GM23338 (cell line): ENCODE results near the gene POPDC2. TPM values are rescaled to one million over a fixed set of nuclear protein-coding genes. Genes with fewer than 3 reads are reported as not detected.

Experiments used
- ATAC-seq: fragments of 200-7000 bp; cut with Tn5 transposase; 3 replicates; pipeline ENCODE4 v1.9.1; 2020
- DNase-seq: peaks from one replicate; pipeline ENCODE4 v3.0.0-alpha.2; 2015; ENCODE audit warnings: low spot score
- H2AFZ ChIP-seq: fragments of 200-600 bp; sonication (generic); 2 replicates; pipeline ENCODE4 v1.8.0; 2016; ENCODE audit warnings: antibody characterized with exemption, mild to moderate bottlenecking, moderate library complexity
- H3F3A ChIP-seq: fragments of 200-600 bp; sonication (generic); replicated peaks from 2 replicates; pipeline ENCODE4 v1.8.0; 2017; ENCODE audit warnings: antibody characterized with exemption, mixed run types, low read depth
- H3K27ac ChIP-seq: fragments of 200-600 bp; sonication (generic); 2 replicates; pipeline ENCODE4 v1.6.1; 2016; ENCODE audit warnings: low read depth
- H3K27me3 ChIP-seq: fragments of 200-600 bp; sonication (generic); 2 replicates; pipeline ENCODE4 v1.8.0; 2016; ENCODE audit warnings: mild to moderate bottlenecking, mixed run types, moderate library complexity; ENCODE audit not compliant: insufficient read depth
- H3K36me3 ChIP-seq: fragments of 200-600 bp; sonication (generic); 2 replicates; pipeline ENCODE4 v1.8.0; 2016; ENCODE audit warnings: mild to moderate bottlenecking; ENCODE audit not compliant: insufficient read depth
- H3K4me1 ChIP-seq: fragments of 200-600 bp; sonication (generic); 2 replicates; pipeline ENCODE4 v1.8.0; 2016; ENCODE audit warnings: mild to moderate bottlenecking, moderate library complexity; ENCODE audit not compliant: insufficient read depth
- H3K4me2 ChIP-seq: fragments of 200-600 bp; sonication (generic); 2 replicates; pipeline ENCODE4 v1.7.1; 2017; ENCODE audit warnings: mixed run types
- H3K4me3 ChIP-seq: fragments of 200-600 bp; sonication (generic); 2 replicates; pipeline ENCODE4 v1.6.1; 2016; ENCODE audit warnings: mixed run types
- H3K79me2 ChIP-seq: fragments of 200-600 bp; sonication (generic); replicated peaks from 2 replicates; pipeline ENCODE4 v1.8.0; 2017; ENCODE audit warnings: mild to moderate bottlenecking; ENCODE audit not compliant: insufficient read depth
- H3K9me2 ChIP-seq: fragments of 200-600 bp; sonication (generic); 2 replicates; pipeline ENCODE4 v1.8.0; 2017; ENCODE audit not compliant: insufficient read depth
- H4K20me1 ChIP-seq: fragments of 200-600 bp; sonication (generic); replicated peaks from 2 replicates; pipeline ENCODE4 v1.8.0; 2017; ENCODE audit warnings: mild to moderate bottlenecking; ENCODE audit not compliant: insufficient read depth
- H3K27ac Mint-ChIP-seq: 2 replicates; pipeline ENCODE4 v1.8.0; 2020; ENCODE audit warnings: inconsistent platforms, mild to moderate bottlenecking, moderate library complexity, mixed read lengths
- H3K27me3 Mint-ChIP-seq: 3 replicates; pipeline ENCODE4 v1.8.0; 2022; ENCODE audit warnings: low read depth, mild to moderate bottlenecking, moderate library complexity, mixed read lengths, inconsistent platforms; ENCODE audit not compliant: insufficient read depth, poor library complexity
- H3K36me3 Mint-ChIP-seq: 3 replicates; pipeline ENCODE4 v1.8.0; 2021; ENCODE audit warnings: low read depth, mild to moderate bottlenecking, inconsistent platforms, moderate library complexity, mixed read lengths
- H3K4me1 Mint-ChIP-seq: 3 replicates; pipeline ENCODE4 v1.8.0; 2020; ENCODE audit warnings: mild to moderate bottlenecking, inconsistent platforms, mixed read lengths
- H3K4me3 Mint-ChIP-seq: 3 replicates; pipeline ENCODE4 v1.8.0; 2021; ENCODE audit warnings: moderate library complexity, mild to moderate bottlenecking, inconsistent platforms, mixed read lengths
- H3K9me3 Mint-ChIP-seq: 3 replicates; pipeline ENCODE4 v1.8.0; 2020; ENCODE audit warnings: moderate library complexity, mild to moderate bottlenecking, inconsistent platforms, mixed read lengths
- CREB1 ChIP-seq: fragments of 250-450 bp; sonication (Bioruptor Pico); IDR thresholded peaks from 2 replicates; pipeline ENCODE4 v1.5.0; 2020; ENCODE audit warnings: low read depth, mild to moderate bottlenecking, moderate library complexity
- ETS1 ChIP-seq: IDR thresholded peaks from 2 replicates; pipeline ENCODE4 v1.6.1; 2016; ENCODE audit warnings: antibody characterized with exemption
- EZH2 ChIP-seq: fragments of 200-600 bp; sonication (generic); IDR thresholded peaks from one replicate; pipeline ENCODE4 v1.8.0; 2017; ENCODE audit warnings: antibody characterized with exemption, mild to moderate bottlenecking, low read depth; ENCODE audit not compliant: unreplicated experiment
- EZH2phosphoT487 ChIP-seq: fragments of 200-600 bp; sonication (generic); IDR thresholded peaks from one replicate; pipeline ENCODE4 v1.8.1; 2018; ENCODE audit warnings: antibody characterized with exemption; ENCODE audit not compliant: unreplicated experiment
- JUNB ChIP-seq: IDR thresholded peaks from one replicate; pipeline ENCODE4 v1.6.1; 2016; ENCODE audit warnings: antibody characterized with exemption; ENCODE audit not compliant: unreplicated experiment
- NANOG ChIP-seq: IDR thresholded peaks from 2 replicates; pipeline ENCODE4 v1.6.1; 2016; ENCODE audit warnings: antibody characterized with exemption, borderline replicate concordance
- POLR2AphosphoS5 ChIP-seq: IDR thresholded peaks from 2 replicates; pipeline ENCODE4 v1.6.1; 2016; ENCODE audit warnings: antibody characterized with exemption, low read depth
- REST ChIP-seq: IDR thresholded peaks from one replicate; pipeline ENCODE4 v1.6.1; 2018; ENCODE audit warnings: antibody characterized with exemption; ENCODE audit not compliant: unreplicated experiment
- ZNF114 ChIP-seq: fragments of 250-450 bp; sonication (Bioruptor Pico); IDR thresholded peaks from 2 replicates; pipeline ENCODE4 v1.5.0; 2020; ENCODE audit warnings: mild to moderate bottlenecking, moderate library complexity
- ZNF331 ChIP-seq: fragments of 250-450 bp; sonication (Bioruptor Pico); IDR thresholded peaks from 2 replicates; pipeline ENCODE4 v1.5.0; 2020; ENCODE audit warnings: low read depth, mild to moderate bottlenecking, moderate library complexity
- ZNF462 ChIP-seq: fragments of 250-450 bp; sonication (Bioruptor Pico); IDR thresholded peaks from 2 replicates; pipeline ENCODE4 v1.5.0; 2020; ENCODE audit warnings: mild to moderate bottlenecking, moderate library complexity
- polyA plus RNA-seq: library from polyadenylated mRNA; unstranded; fragments of >200 nt; fragmentation: Nextera tagmentation; extraction: Ambion mirVana; gene quantifications from 2 replicates; pipeline ENCODE4 v1.2.1, GENCODE V29; 2016
- total RNA-seq: library from RNA; depleted of rRNA; stranded (reverse); fragments of >200 nt; shearing (Covaris generic); gene quantifications from 2 replicates; pipeline ENCODE4 v1.2.3, GENCODE V29; 2014

Gene POPDC2
- total and polyA plus RNA-seq, 2 experiments from 2014 or later = 0.36 TPM; not detected in 1

- H3K27ac ChIP-seq = no peak overlapping the region
- Mint-ChIP-seq H3K36me3 (peaks cover 45% of the 10 kb centered on the region), H3K27me3 (peaks cover 8% of the 10 kb centered on the region), H3K4me1 (peaks cover 15% of the 10 kb centered on the region; the same call in 1 of the 3 replicates), H3K9me3 (no peaks in the 10 kb centered on the region), H3K4me3 (no peak overlapping the region), H3K27ac (no peak overlapping the region)
- peaks cover 22% of the 10 kb centered on the region for H3K36me3 ChIP-seq
- H3K27me3 ChIP-seq = no peaks in the 10 kb centered on the region
- DNase-seq (no peak), ATAC-seq (no peak)
- H3K9me2 ChIP-seq = no peaks in the 10 kb centered on the region
- H3K4me1 ChIP-seq = peaks cover 6% of the 10 kb centered on the region; the same call in 1 of the 2 replicates
- no peak overlapping the region for H3K4me2 ChIP-seq
- no peak overlapping the region for H2AFZ ChIP-seq
- no peak overlapping the region for H3K4me3 ChIP-seq
- H4K20me1 ChIP-seq = no peaks in the 10 kb centered on the region
- TF ChIP-seq JUNB (no peak), ETS1 (no peak), NANOG (no peak), POLR2AphosphoS5 (no peak), EZH2 (no peak), ZNF114 (no peak), ZNF331 (CRISPR knock-in tag) (no peak), EZH2phosphoT487 (no peak), CREB1 (CRISPR knock-in tag) (no peak), ZNF462 (CRISPR knock-in tag) (no peak), REST (no peak)
- peaks cover 17% of the 10 kb centered on the region for H3K79me2 ChIP-seq
- no peaks in the 10 kb centered on the region for H3F3A ChIP-seq
Measured at GRCh38 chr3:119672776-119673175, 12.4 kb upstream of the POPDC2 start.
